CD14-positive monocyte (primary cell): ENCODE measurements around the gene GAPVD1. TPM values are rescaled to one million over a fixed set of nuclear protein-coding genes. Genes with fewer than 3 reads are reported as not detected.

Source experiments
- DNase-seq, 3 donors: peaks; one replicate each; pipeline ENCODE4 v3.0.0-alpha.2; 2011 to 2022
- H2AFZ ChIP-seq: 2 replicates; pipeline ENCODE4 v1.6.0; 2012; ENCODE audit warnings: mild to moderate bottlenecking, low read depth, low read length, inconsistent platforms; ENCODE audit not compliant: insufficient read depth, poor library complexity, severe bottlenecking
- H3K27ac ChIP-seq, 2 donors: 1 replicate in 1 of 2; 2 replicates in 1 of 2; pipeline ENCODE4 v1.5.1; 2012 to 2013; ENCODE audit warnings: low read length in 2 of 2, control low read depth in 1 of 2, inconsistent platforms in 1 of 2, low read depth in 1 of 2, mild to moderate bottlenecking in 1 of 2
- H3K27me3 ChIP-seq, 2 donors: one replicate each; pipeline versions ENCODE4 v1.6.0 to v1.6.1; 2011 to 2013; ENCODE audit warnings: low read length in 2 of 2; ENCODE audit not compliant: control insufficient read depth in 2 of 2, insufficient read depth in 2 of 2
- H3K36me3 ChIP-seq, 2 donors: replicated peaks in 1 of 2; 1 replicate in 1 of 2; 2 replicates in 1 of 2; pipeline versions ENCODE4 v1.5.1 to v1.6.1; 2012 to 2013; ENCODE audit warnings: low read length in 2 of 2, control low read depth in 1 of 2, inconsistent platforms in 1 of 2, mild to moderate bottlenecking in 1 of 2; ENCODE audit not compliant: insufficient read depth in 2 of 2, control insufficient read depth in 1 of 2
- H3K4me1 ChIP-seq, 2 donors: 1 replicate in 1 of 2; 2 replicates in 1 of 2; pipeline versions ENCODE4 v1.5.1 to v1.6.1; 2012 to 2013; ENCODE audit warnings: low read length in 2 of 2, control low read depth in 1 of 2, inconsistent platforms in 1 of 2, mild to moderate bottlenecking in 1 of 2, moderate library complexity in 1 of 2; ENCODE audit not compliant: insufficient read depth in 2 of 2, control insufficient read depth in 1 of 2
- H3K4me2 ChIP-seq: replicated peaks from 2 replicates; pipeline ENCODE3; 2012; ENCODE audit warnings: low read length, moderate library complexity, mild to moderate bottlenecking; ENCODE audit not compliant: poor library complexity, severe bottlenecking; ENCODE audit errors: extremely low read depth
- H3K4me3 ChIP-seq, 3 experiments: fragments of 200-600 bp in 1 of 3; sonication (generic) in 1 of 3; replicated peaks in 1 of 3; 1 replicate in 2 of 3; 2 replicates in 1 of 3; pipeline ENCODE4 v1.5.1; 2011 to 2013; ENCODE audit warnings: low read length in 3 of 3, mild to moderate bottlenecking in 3 of 3, control low read depth in 2 of 3, low read depth in 2 of 3, inconsistent platforms in 1 of 3, moderate library complexity in 1 of 3
- H3K79me2 ChIP-seq: 2 replicates; pipeline ENCODE4 v1.6.0; 2012; ENCODE audit warnings: mild to moderate bottlenecking, control low read depth, inconsistent platforms, low read length, moderate library complexity; ENCODE audit not compliant: insufficient read depth
- H3K9ac ChIP-seq: 2 replicates; pipeline ENCODE4 v1.6.0; 2017; ENCODE audit warnings: low read length, mild to moderate bottlenecking; ENCODE audit not compliant: insufficient read depth, poor library complexity, severe bottlenecking
- H3K9me3 ChIP-seq, 2 donors: replicated peaks in 1 of 2; 1 replicate in 1 of 2; 2 replicates in 1 of 2; pipeline versions ENCODE4 v1.5.1 to v1.6.1; 2012 to 2013; ENCODE audit warnings: low read length in 2 of 2, control low read depth in 1 of 2; ENCODE audit not compliant: control insufficient read depth in 1 of 2, insufficient read depth in 1 of 2
- H4K20me1 ChIP-seq: 2 replicates; pipeline ENCODE4 v1.6.0; 2012; ENCODE audit warnings: mild to moderate bottlenecking, low read length, control low read depth, moderate library complexity; ENCODE audit not compliant: insufficient read depth
- H3K27ac Mint-ChIP-seq, 7 donors: one replicate each; pipeline ENCODE4 v1.8.0; 2020; ENCODE audit warnings: mild to moderate bottlenecking in 7 of 7, mixed read lengths in 7 of 7, moderate library complexity in 6 of 7, inconsistent platforms in 2 of 7
- H3K27me3 Mint-ChIP-seq, 3 donors: one replicate each; pipeline ENCODE4 v1.8.0; 2021 to 2022; ENCODE audit warnings: low read depth in 3 of 3, mild to moderate bottlenecking in 3 of 3, mixed read lengths in 3 of 3, moderate library complexity in 3 of 3, inconsistent platforms in 1 of 3
- H3K36me3 Mint-ChIP-seq, 2 donors: one replicate each; pipeline ENCODE4 v1.8.0; 2020; ENCODE audit warnings: mixed read lengths in 2 of 2, inconsistent platforms in 1 of 2, mild to moderate bottlenecking in 1 of 2
- H3K4me1 Mint-ChIP-seq: one replicate; pipeline ENCODE4 v1.8.0; 2020; ENCODE audit warnings: mild to moderate bottlenecking, mixed read lengths
- H3K4me3 Mint-ChIP-seq, 2 donors: one replicate each; pipeline ENCODE4 v1.8.0; 2020; ENCODE audit warnings: mild to moderate bottlenecking in 2 of 2, mixed read lengths in 2 of 2, moderate library complexity in 1 of 2
- H3K9me3 Mint-ChIP-seq, 7 donors: one replicate each; pipeline ENCODE4 v1.8.0; 2020 to 2022; ENCODE audit warnings: mixed read lengths in 7 of 7, mild to moderate bottlenecking in 6 of 7, moderate library complexity in 6 of 7, inconsistent platforms in 2 of 7
- CTCF ChIP-seq: fragments of 200-600 bp; IDR thresholded peaks from one replicate; pipeline ENCODE4 v1.8.0; 2022; ENCODE audit warnings: antibody characterized with exemption, mild to moderate bottlenecking
- WGBS: methylation state at CpG from one replicate; pipeline ENCODE4 v1.1.5; 2013; ENCODE audit warnings: missing lambda C conversion rate; ENCODE audit not compliant: insufficient coverage; 5-methylcytosine and 5-hydroxymethylcytosine counted together
- intact Hi-C, 2 donors: fragments of 100-400 bp; cut with micrococcal nuclease; formaldehyde crosslinking; loops; one replicate each; pipeline versions ENCODE4 v1.15.0 to v1.15.1; 2023
- polyA plus RNA-seq, 3 donors: library from polyadenylated mRNA; depleted of rRNA in 1 of 3; unstranded in 2 of 3; stranded (reverse) in 1 of 3; fragments of 300-500 nt in 2 of 3; fragments of >200 nt in 1 of 3; fragmentation: Illumina TruSeq in 2 of 3; gene quantifications; 1 replicate in 2 of 3; 2 replicates in 1 of 3; pipeline ENCODE4 v1.2.3, GENCODE V29; 2012 to 2021

The GAPVD1 gene
- polyA plus RNA-seq, 3 donors, result 18.7 to 49.2 (median 30.5) TPM

- H4K20me1 ChIP-seq, result no peaks in the 10 kb centered on the region
These were observed 127.4 kb downstream of the GAPVD1 start for GRCh38 chr9:125388978-125389377.

DNA sequence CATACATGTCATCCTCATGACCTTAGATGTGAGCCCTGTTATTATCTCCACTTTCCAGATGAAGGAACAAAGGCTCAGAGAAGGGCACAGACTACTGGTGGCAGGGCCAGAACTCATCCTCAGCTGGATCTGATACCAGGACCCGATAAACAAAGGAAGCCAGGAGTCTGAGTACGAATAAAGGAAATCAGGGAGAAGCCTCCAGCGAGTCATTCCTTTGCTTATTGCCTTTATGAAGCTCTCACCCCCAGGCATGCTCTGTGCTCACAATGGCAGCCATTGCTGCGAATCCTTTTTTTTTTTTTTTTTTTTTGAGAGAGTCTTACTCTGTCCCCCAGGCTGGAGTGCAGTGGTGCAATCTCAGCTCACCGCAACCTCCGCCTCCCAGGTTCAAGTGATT is 130.1 kb downstream of the GAPVD1 start:
- no peak for DNase-seq
- no peaks in the 10 kb centered on the region for H4K20me1 ChIP-seq
- H3K4me1 ChIP-seq, result no peaks in the 10 kb centered on the region
- no peak for TF ChIP-seq CTCF
- no peak overlapping the region for H3K27ac ChIP-seq
- no peaks in the 10 kb centered on the region for H3K79me2 ChIP-seq
- H3K36me3 ChIP-seq, result no peaks in the 10 kb centered on the region
- no peaks in the 10 kb centered on the region for H3K36me3 Mint-ChIP-seq
- H3K4me3 ChIP-seq, result no peak overlapping the region
- H3K4me3 Mint-ChIP-seq, result no peak overlapping the region
- no peaks in the 10 kb centered on the region for H3K4me1 Mint-ChIP-seq
- H3K9ac ChIP-seq, result no peak overlapping the region
- 95% methylated on average over 3 of the region's 6 CpGs for WGBS
- no peaks in the 10 kb centered on the region for H3K9me3 ChIP-seq
- peaks cover 0 to 2% (median 0%) of the 10 kb centered on the region in 7 donors for H3K9me3 Mint-ChIP-seq
- no peaks in the 10 kb centered on the region for H3K27me3 ChIP-seq
- intact Hi-C loops, result no loop called here
- H3K27ac Mint-ChIP-seq, result no peak overlapping the region
- no peak overlapping the region for H3K4me2 ChIP-seq
- H2AFZ ChIP-seq, result no peak overlapping the region
- peaks cover 1 to 5% (median 4%) of the 10 kb centered on the region in 3 donors for H3K27me3 Mint-ChIP-seq

More at GRCh38 chr9:125388978-125389377, 127.4 kb downstream of the GAPVD1 start:
- no peak overlapping the region for H3K4me3 ChIP-seq
- H3K27ac Mint-ChIP-seq, result no peak overlapping the region
- no peaks in the 10 kb centered on the region for H3K4me1 Mint-ChIP-seq
- no peak overlapping the region for H3K4me3 Mint-ChIP-seq
- TF ChIP-seq CTCF, result no peak
- H3K36me3 Mint-ChIP-seq, result no peaks in the 10 kb centered on the region
- no peak overlapping the region for H2AFZ ChIP-seq
- no peak overlapping the region for H3K27ac ChIP-seq
- intact Hi-C loops, result no loop called here
- no peaks in the 10 kb centered on the region for H3K27me3 ChIP-seq
- H3K9me3 Mint-ChIP-seq, result peaks cover 0 to 3% (median 0%) of the 10 kb centered on the region in 7 donors
- H3K27me3 Mint-ChIP-seq, result peaks cover 1 to 6% (median 5%) of the 10 kb centered on the region in 3 donors
- no peak for DNase-seq
- no peaks in the 10 kb centered on the region for H3K36me3 ChIP-seq
- H3K9ac ChIP-seq, result no peak overlapping the region
- H3K79me2 ChIP-seq, result no peaks in the 10 kb centered on the region
- WGBS, result 88% methylated on average over 5 of the region's 6 CpGs
- no peaks in the 10 kb centered on the region for H3K4me1 ChIP-seq
- no peaks in the 10 kb centered on the region for H3K9me3 ChIP-seq
- H3K4me2 ChIP-seq, result no peak overlapping the region
